Astrocyte of the cerebellum (primary cell): ENCODE data around the gene PLEKHF1.
A peak's percentile ranks its signal among the peaks of the same experiment; 100 is the strongest.

Source experiments
- DNase-seq: peaks from one replicate; pipeline ENCODE4 v3.0.0-alpha.2; 2011; ENCODE audit warnings: low read depth
- H3K4me3 ChIP-seq: 2 replicates; pipeline ENCODE4 v1.5.1; 2011; ENCODE audit warnings: mild to moderate bottlenecking, low read depth, low read length, moderate library complexity
- in situ Hi-C: cut with HindIII; loops from 2 replicates; pipeline ENCODE4 v1.10.0; 2017; ENCODE audit warnings: low sequenced_read_pairs
- TF ChIP-seq, protein P1 (sequence below): IDR thresholded peaks from 2 replicates; pipeline ENCODE4 v1.5.1; 2012; ENCODE audit warnings: low read length, low read depth, moderate library complexity, mild to moderate bottlenecking; ENCODE audit errors: missing control alignments

Gene PLEKHF1, protein sequence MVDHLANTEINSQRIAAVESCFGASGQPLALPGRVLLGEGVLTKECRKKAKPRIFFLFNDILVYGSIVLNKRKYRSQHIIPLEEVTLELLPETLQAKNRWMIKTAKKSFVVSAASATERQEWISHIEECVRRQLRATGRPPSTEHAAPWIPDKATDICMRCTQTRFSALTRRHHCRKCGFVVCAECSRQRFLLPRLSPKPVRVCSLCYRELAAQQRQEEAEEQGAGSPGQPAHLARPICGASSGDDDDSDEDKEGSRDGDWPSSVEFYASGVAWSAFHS

DNA sequence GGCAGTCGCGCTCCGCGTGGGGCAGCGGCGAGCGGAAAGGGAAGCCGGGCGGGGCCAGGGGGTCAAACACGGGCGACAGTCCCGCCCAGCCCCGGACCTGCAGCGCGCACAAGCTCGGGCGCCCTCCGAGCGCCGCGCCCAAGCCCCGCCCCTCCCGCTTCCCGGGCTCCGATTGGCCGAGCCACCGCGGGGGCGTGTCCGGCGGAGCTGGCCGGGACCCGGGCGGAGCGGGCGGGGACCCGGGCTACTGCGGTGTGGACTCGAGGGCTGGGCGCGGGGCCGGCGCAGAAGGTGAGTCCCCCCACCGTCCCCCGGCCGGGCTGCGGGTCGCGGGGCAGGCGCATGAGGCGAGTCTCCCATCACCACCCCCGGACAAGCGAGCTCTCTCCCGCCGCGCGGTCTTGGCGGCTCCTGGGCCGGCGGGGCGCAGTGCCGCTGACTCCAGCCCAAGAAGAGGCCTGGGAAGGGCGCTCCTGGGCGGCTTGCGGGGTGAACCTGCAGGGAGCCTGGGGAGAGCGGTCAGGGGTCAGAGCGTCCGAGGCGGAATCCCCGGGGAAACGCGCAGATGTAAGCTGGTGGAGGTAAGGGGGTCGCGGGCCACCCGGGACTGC lies at the start of gene PLEKHF1:
PLEKHF1 (plus strand) TSS at position 247 of the 611 bp plus-strand sequence. CDS start 8,379 bp downstream, outside the sequence.
- TF ChIP-seq, protein P1, sequence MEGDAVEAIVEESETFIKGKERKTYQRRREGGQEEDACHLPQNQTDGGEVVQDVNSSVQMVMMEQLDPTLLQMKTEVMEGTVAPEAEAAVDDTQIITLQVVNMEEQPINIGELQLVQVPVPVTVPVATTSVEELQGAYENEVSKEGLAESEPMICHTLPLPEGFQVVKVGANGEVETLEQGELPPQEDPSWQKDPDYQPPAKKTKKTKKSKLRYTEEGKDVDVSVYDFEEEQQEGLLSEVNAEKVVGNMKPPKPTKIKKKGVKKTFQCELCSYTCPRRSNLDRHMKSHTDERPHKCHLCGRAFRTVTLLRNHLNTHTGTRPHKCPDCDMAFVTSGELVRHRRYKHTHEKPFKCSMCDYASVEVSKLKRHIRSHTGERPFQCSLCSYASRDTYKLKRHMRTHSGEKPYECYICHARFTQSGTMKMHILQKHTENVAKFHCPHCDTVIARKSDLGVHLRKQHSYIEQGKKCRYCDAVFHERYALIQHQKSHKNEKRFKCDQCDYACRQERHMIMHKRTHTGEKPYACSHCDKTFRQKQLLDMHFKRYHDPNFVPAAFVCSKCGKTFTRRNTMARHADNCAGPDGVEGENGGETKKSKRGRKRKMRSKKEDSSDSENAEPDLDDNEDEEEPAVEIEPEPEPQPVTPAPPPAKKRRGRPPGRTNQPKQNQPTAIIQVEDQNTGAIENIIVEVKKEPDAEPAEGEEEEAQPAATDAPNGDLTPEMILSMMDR: no peak
- H3K4me3 ChIP-seq: peak within 1 kb of the TSS; percentile 90
- no peak for DNase-seq
- in situ Hi-C loops: no loop called here

DNA sequence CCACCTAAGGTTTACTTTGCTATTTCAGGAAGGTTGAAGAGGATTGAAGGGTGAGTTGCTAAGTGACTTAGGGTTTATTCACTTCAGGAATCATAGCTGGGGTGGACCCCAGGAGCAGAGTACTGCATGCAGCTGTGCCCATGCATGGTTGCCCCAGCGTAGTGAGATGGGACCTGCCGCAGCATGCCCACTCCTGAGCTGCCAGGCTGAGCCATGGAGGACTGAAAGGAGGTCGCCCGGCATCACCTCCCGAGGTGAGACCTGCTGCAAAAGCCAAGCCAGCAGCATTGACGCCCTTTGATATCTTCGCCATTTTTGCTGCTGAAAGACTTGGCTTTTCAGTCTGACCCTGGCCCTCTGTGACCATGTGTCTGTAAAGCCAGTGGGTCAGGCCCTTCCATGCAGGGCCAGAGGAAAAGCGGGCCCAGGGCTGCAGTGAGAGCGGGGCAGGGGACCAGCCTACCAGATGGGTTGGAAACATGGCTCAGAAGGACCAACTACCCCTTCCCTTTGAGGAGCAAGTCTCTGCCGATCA lies 49.3 kb upstream of the PLEKHF1 start:
- TF ChIP-seq, protein P1: no peak
- in situ Hi-C loops: loop anchor here (25.0 kb wide), 2 partner anchors 221 to 1021 kb away; no protein-coding TSS in a partner anchor
- DNase-seq: no peak
- no peak overlapping the region for H3K4me3 ChIP-seq

- no peak for DNase-seq
- in situ Hi-C loops: loop anchor here (25.0 kb wide), 2 partner anchors 221 to 1021 kb away; no protein-coding TSS in a partner anchor
- TF ChIP-seq, protein P1: no peak
- no peak overlapping the region for H3K4me3 ChIP-seq
Measured at GRCh38 chr19:29616541-29616940, 48.7 kb upstream of the PLEKHF1 start.

GRCh38 chr19:29617366-29618266 lies 47.6 kb upstream of the PLEKHF1 start:
- TF ChIP-seq, protein P1: no peak
- DNase-seq: no peak
- in situ Hi-C loops: loop anchor here (25.0 kb wide), 2 partner anchors 220 to 1020 kb away; no protein-coding TSS in a partner anchor
- no peak overlapping the region for H3K4me3 ChIP-seq

GRCh38 chr19:29618434-29618833 lies 46.8 kb upstream of the PLEKHF1 start:
- H3K4me3 ChIP-seq: no peak overlapping the region
- in situ Hi-C loops: loop anchor here (25.0 kb wide), 2 partner anchors 219 to 1019 kb away; no protein-coding TSS in a partner anchor
- TF ChIP-seq, protein P1: no peak
- DNase-seq: no peak

DNA sequence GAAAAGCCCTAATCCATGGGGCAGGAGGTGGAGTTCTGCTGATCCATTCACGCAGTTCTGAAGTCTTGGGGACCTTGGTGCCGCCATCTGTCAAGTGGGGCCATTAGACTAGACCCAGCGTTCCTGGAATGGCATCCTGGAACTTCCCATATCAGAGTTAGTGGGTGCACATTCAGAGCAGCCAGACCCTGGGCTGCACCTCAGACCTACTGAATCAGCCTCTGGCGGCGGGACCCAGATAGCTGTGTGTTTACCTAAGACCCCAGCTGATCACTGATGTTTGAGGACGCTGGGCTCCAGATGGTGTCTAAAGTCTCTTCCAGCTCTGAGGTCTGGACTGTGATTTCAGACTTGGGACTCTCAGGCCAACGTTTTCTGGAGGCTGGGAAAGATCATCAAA lies 46.4 kb upstream of the PLEKHF1 start:
- in situ Hi-C loops: loop anchor here (25.0 kb wide), 2 partner anchors 218 to 1018 kb away; no protein-coding TSS in a partner anchor
- no peak overlapping the region for H3K4me3 ChIP-seq
- no peak for DNase-seq
- TF ChIP-seq, protein P1: no peak
